Mesendoderm (in vitro differentiated cells): Measurements from ENCODE around the gene MTRFR. TPM values are rescaled to one million over a fixed set of nuclear protein-coding genes. Genes with fewer than 3 reads are reported as not detected.
"Not testable (repeated sequence)": the region's sequence is repeated elsewhere in the genome, so short reads cannot be mapped to it uniquely, and the experiment has no call there.

Experiments used
- DNase-seq: peaks from one replicate; pipeline ENCODE4 v3.0.0; 2013
- H2AK5ac ChIP-seq: 2 replicates; pipeline ENCODE4 v1.6.1; 2013; ENCODE audit warnings: low read length, inconsistent platforms
- H2BK120ac ChIP-seq: 2 replicates; pipeline ENCODE4 v1.6.1; 2013; ENCODE audit warnings: low read depth, mild to moderate bottlenecking, low read length, moderate library complexity, mixed read lengths
- H2BK15ac ChIP-seq: replicated peaks from 2 replicates; pipeline ENCODE4 v1.6.1; 2013; ENCODE audit warnings: low read depth, mild to moderate bottlenecking, moderate library complexity
- H2BK5ac ChIP-seq: 2 replicates; pipeline ENCODE4 v1.6.1; 2013; ENCODE audit warnings: low read length, inconsistent platforms
- H3K18ac ChIP-seq: 2 replicates; pipeline ENCODE4 v1.6.1; 2013; ENCODE audit warnings: mild to moderate bottlenecking, low read length, mixed read lengths
- H3K23ac ChIP-seq: one replicate; pipeline ENCODE4 v1.6.1; 2013; ENCODE audit warnings: low read length
- H3K27ac ChIP-seq: 2 replicates; pipeline ENCODE4 v1.5.1; 2013; ENCODE audit warnings: low read depth, mild to moderate bottlenecking, inconsistent platforms, low read length, moderate library complexity
- H3K27me3 ChIP-seq: 2 replicates; pipeline ENCODE4 v1.6.1; 2013; ENCODE audit warnings: low read length, control low read depth, mild to moderate bottlenecking, inconsistent platforms; ENCODE audit not compliant: insufficient read depth, poor library complexity
- H3K36me3 ChIP-seq: 2 replicates; pipeline ENCODE4 v1.6.1; 2013; ENCODE audit warnings: low read length, inconsistent platforms; ENCODE audit not compliant: control insufficient read depth, insufficient read depth
- H3K4ac ChIP-seq: one replicate; pipeline ENCODE4 v1.6.1; 2013; ENCODE audit warnings: low read depth, mild to moderate bottlenecking, low read length, moderate library complexity
- H3K4me1 ChIP-seq: 2 replicates; pipeline ENCODE4 v1.6.1; 2013; ENCODE audit warnings: low read depth, low read length, inconsistent platforms; ENCODE audit not compliant: control insufficient read depth
- H3K4me2 ChIP-seq: 2 replicates; pipeline ENCODE4 v1.6.1; 2013; ENCODE audit warnings: low read length
- H3K4me3 ChIP-seq: 2 replicates; pipeline ENCODE4 v1.5.1; 2013; ENCODE audit warnings: mild to moderate bottlenecking, low read length
- H3K56ac ChIP-seq: one replicate; pipeline ENCODE4 v1.6.1; 2013; ENCODE audit warnings: low read length
- H3K79me1 ChIP-seq: 2 replicates; pipeline ENCODE4 v1.6.1; 2013; ENCODE audit warnings: low read length, inconsistent platforms
- H3K79me2 ChIP-seq: 2 replicates; pipeline ENCODE4 v1.6.1; 2013; ENCODE audit warnings: mild to moderate bottlenecking, low read length; ENCODE audit not compliant: control insufficient read depth, insufficient read depth
- H3K9ac ChIP-seq: 2 replicates; pipeline ENCODE4 v1.6.1; 2013; ENCODE audit warnings: low read length, inconsistent platforms
- H4K5ac ChIP-seq: one replicate; pipeline ENCODE4 v1.6.1; 2013; ENCODE audit warnings: low read length
- H4K8ac ChIP-seq: one replicate; pipeline ENCODE4 v1.6.1; 2013; ENCODE audit warnings: low read depth, mild to moderate bottlenecking, control low read depth, low read length, moderate library complexity
- WGBS: extraction: QIAGEN DNeasy Blood & Tissue Kit; methylation state at CpG from one replicate; pipeline ENCODE4 v1.1.7; 2013; ENCODE audit warnings: low lambda C conversion rate, missing lambda C conversion rate; ENCODE audit not compliant: insufficient coverage; ENCODE audit errors: extremely low coverage; 5-methylcytosine and 5-hydroxymethylcytosine counted together
- polyA plus RNA-seq, 2 experiments: library from polyadenylated mRNA; stranded (reverse); fragments of 200-250 nt; gene quantifications; one replicate each; pipeline ENCODE4 v1.2.3, GENCODE V29; 2013

The MTRFR gene
- 8.7 TPM for polyA plus RNA-seq (2013, experiment 1 of 2)
- 9.2 TPM for polyA plus RNA-seq (2013, experiment 2 of 2)

GRCh38 chr12:123232807-123233504 lies at the start of gene MTRFR, which contains the start of gene MPHOSPH9:
TSS of gene MTRFR (plus strand) at chr12:123233436. CDS start at chr12:123253675, 20,239 bp downstream.
TSS of gene MPHOSPH9 (minus strand) at chr12:123233141. CDS start at chr12:123230364, 2,777 bp downstream.
- Histone ChIP-seq H2BK5ac (peak within 1 kb of the TSS; percentile 47), H3K23ac (peak within 1 kb of the TSS; percentile 70), H3K4ac (peak within 1 kb of the TSS; percentile 70), H3K9ac (peak within 1 kb of the TSS; percentile 96), H3K4me1 (peaks cover 3% of the 10 kb centered on the region), H2AK5ac (peak within 1 kb of the TSS; percentile 47), H3K4me2 (peak within 1 kb of the TSS; percentile 99), H3K79me2 (peaks cover 10% of the 10 kb centered on the region), H4K5ac (peak within 1 kb of the TSS; percentile 84), H3K27ac (peak within 1 kb of the TSS; percentile 70), H3K27me3 (no peaks in the 10 kb centered on the region), H3K79me1 (peaks cover 5% of the 10 kb centered on the region), H2BK120ac (no peak within 1 kb of the TSS), H3K36me3 (no peaks in the 10 kb centered on the region), H3K4me3 (peak within 1 kb of the TSS; percentile 94), H4K8ac (peak within 1 kb of the TSS; percentile 41), H3K18ac (peak within 1 kb of the TSS; percentile 86), H2BK15ac (no peak within 1 kb of the TSS), H3K56ac (peak within 1 kb of the TSS; percentile 99)
- WGBS = no CpG with 5 or more reads among the region's 66 CpGs
- DNase-seq = peak; percentile 100

GRCh38 chr12:123187637-123188036 lies 45.6 kb upstream of the MTRFR start:
- Histone ChIP-seq H3K4me3 (no peak overlapping the region), H4K5ac (no peak overlapping the region), H3K27me3 (no peaks in the 10 kb centered on the region), H3K27ac (no peak overlapping the region), H3K4me2 (no peak overlapping the region), H3K4me1 (no peaks in the 10 kb centered on the region), H3K18ac (no peak overlapping the region), H3K79me1 (no peaks in the 10 kb centered on the region), H2AK5ac (no peak overlapping the region), H3K56ac (no peak overlapping the region), H3K9ac (no peak overlapping the region), H2BK120ac (no peak overlapping the region), H3K36me3 (no peaks in the 10 kb centered on the region), H2BK5ac (no peak overlapping the region), H3K23ac (no peak overlapping the region), H4K8ac (no peak overlapping the region), H2BK15ac (no peak overlapping the region), H3K79me2 (no peaks in the 10 kb centered on the region), H3K4ac (no peak overlapping the region)
- DNase-seq = no peak
- no CpG with 5 or more reads among the region's 6 CpGs for WGBS

GRCh38 chr12:123199936-123200335 lies 33.3 kb upstream of the MTRFR start:
- Histone ChIP-seq H4K5ac (no peak overlapping the region), H3K4ac (no peak overlapping the region), H3K4me1 (no peaks in the 10 kb centered on the region), H2AK5ac (no peak overlapping the region), H3K4me2 (no peak overlapping the region), H3K4me3 (no peak overlapping the region), H3K23ac (no peak overlapping the region), H3K27ac (no peak overlapping the region), H2BK5ac (no peak overlapping the region), H3K56ac (no peak overlapping the region), H3K79me2 (no peaks in the 10 kb centered on the region), H2BK120ac (no peak overlapping the region), H3K36me3 (peaks cover 3% of the 10 kb centered on the region), H2BK15ac (no peak overlapping the region), H3K27me3 (no peaks in the 10 kb centered on the region), H4K8ac (no peak overlapping the region), H3K79me1 (no peaks in the 10 kb centered on the region), H3K9ac (no peak overlapping the region), H3K18ac (no peak overlapping the region)
- no CpG with 5 or more reads among the region's 3 CpGs for WGBS
- no peak for DNase-seq

- no peak overlapping the region for H3K23ac ChIP-seq
- no peak overlapping the region for H2BK120ac ChIP-seq
- no peak overlapping the region for H2AK5ac ChIP-seq
- H3K4me3 ChIP-seq = no peak overlapping the region
- H2BK15ac ChIP-seq = no peak overlapping the region
- H4K8ac ChIP-seq = no peak overlapping the region
- no peak overlapping the region for H3K4me2 ChIP-seq
- H3K27ac ChIP-seq = no peak overlapping the region
- no peak overlapping the region for H3K56ac ChIP-seq
- H3K9ac ChIP-seq = no peak overlapping the region
- no CpG with 5 or more reads among the region's 7 CpGs for WGBS
- no peak overlapping the region for H3K18ac ChIP-seq
- no peak for DNase-seq
- no peaks in the 10 kb centered on the region for H3K4me1 ChIP-seq
- H3K79me1 ChIP-seq = no peaks in the 10 kb centered on the region
- H4K5ac ChIP-seq = no peak overlapping the region
- no peak overlapping the region for H2BK5ac ChIP-seq
- H3K27me3 ChIP-seq = no peaks in the 10 kb centered on the region
- H3K4ac ChIP-seq = no peak overlapping the region
- H3K79me2 ChIP-seq = no peaks in the 10 kb centered on the region
- H3K36me3 ChIP-seq = peaks cover 3% of the 10 kb centered on the region
Observed at GRCh38 chr12:123200414-123200813, 32.8 kb upstream of the MTRFR start.

- not testable (repeated sequence) for DNase-seq, H3K4ac ChIP-seq
- no CpG with 5 or more reads among the region's 3 CpGs for WGBS
Observed at GRCh38 chr12:123206794-123207193, 26.4 kb upstream of the MTRFR start.

More at GRCh38 chr12:123206794-123207193, 26.4 kb upstream of the MTRFR start:
- H3K9ac ChIP-seq, H3K79me2 ChIP-seq, H2BK15ac ChIP-seq, H3K27ac ChIP-seq, H3K56ac ChIP-seq, H3K4me3 ChIP-seq, H3K23ac ChIP-seq, H3K27me3 ChIP-seq, H2AK5ac ChIP-seq, H3K36me3 ChIP-seq, H4K5ac ChIP-seq, H3K4me2 ChIP-seq, H2BK5ac ChIP-seq, H4K8ac ChIP-seq, H3K4me1 ChIP-seq, H3K79me1 ChIP-seq, H2BK120ac ChIP-seq, H3K18ac ChIP-seq: not testable (repeated sequence)
